NCI-H345 (cell line): ENCODE data around the gene YEATS4.

Experiments
- DNase-seq: peaks from one replicate; lab custom pipeline; 2025; lab: John Stamatoyannopoulos, UW

Gene YEATS4

GRCh38 chr12:69342421-69342820 is 17.1 kb upstream of the YEATS4 start:
- no peak for DNase-seq

- no peak for DNase-seq
Observed at GRCh38 chr12:69343357-69343756, 16.2 kb upstream of the YEATS4 start.

- no peak for DNase-seq
Observed at GRCh38 chr12:69343885-69344612, 15.5 kb upstream of the YEATS4 start.

- DNase-seq, result no peak
Observed at GRCh38 chr12:69345077-69345476, 14.5 kb upstream of the YEATS4 start.

- no peak for DNase-seq
Observed at GRCh38 chr12:69345742-69346141, 13.8 kb upstream of the YEATS4 start.

GRCh38 chr12:69348162-69348938 is 11.2 kb upstream of the YEATS4 start, which contains the start of gene LYZ:
Gene LYZ (plus strand): TSS chr12:69348381. CDS start chr12:69348409, 28 bp downstream.
- DNase-seq, result no peak

GRCh38 chr12:69350002-69350626 is 9.4 kb upstream of the YEATS4 start:
- DNase-seq, result no peak

- DNase-seq, result no peak
Observed at GRCh38 chr12:69350777-69351176, 8.8 kb upstream of the YEATS4 start.

- no peak for DNase-seq
Observed at GRCh38 chr12:69351462-69352236, 7.9 kb upstream of the YEATS4 start.

- no peak for DNase-seq
Observed at GRCh38 chr12:69352904-69353303, 6.6 kb upstream of the YEATS4 start.

- no peak for DNase-seq
Observed at GRCh38 chr12:69354172-69354555, 5.4 kb upstream of the YEATS4 start.

- no peak for DNase-seq
Observed at GRCh38 chr12:69354556-69355187, 4.9 kb upstream of the YEATS4 start.

GRCh38 chr12:69355363-69356028 is 4.0 kb upstream of the YEATS4 start:
- DNase-seq, result no peak

- no peak for DNase-seq
Observed at GRCh38 chr12:69360348-69360672, 767 bp downstream of the YEATS4 start.

GRCh38 chr12:69366796-69367195 is 7.3 kb downstream of the YEATS4 start:
- no peak for DNase-seq

GRCh38 chr12:69368171-69368570 is 8.6 kb downstream of the YEATS4 start:
- DNase-seq, result no peak

GRCh38 chr12:69383074-69383473 is 23.5 kb downstream of the YEATS4 start:
- no peak for DNase-seq

- DNase-seq, result no peak
Observed at GRCh38 chr12:69385038-69385437, 25.5 kb downstream of the YEATS4 start.

- no peak for DNase-seq
Observed at GRCh38 chr12:69386921-69387320, 27.4 kb downstream of the YEATS4 start.

- no peak for DNase-seq
Observed at GRCh38 chr12:69388371-69388770, 28.8 kb downstream of the YEATS4 start.

- DNase-seq, result no peak
Observed at GRCh38 chr12:69389831-69390230, 30.3 kb downstream of the YEATS4 start.
